GM12892 (cell line): ENCODE results near the gene ADAM30.

Source experiments
- POLR2A ChIP-seq: IDR thresholded peaks from 2 replicates; pipeline ENCODE4 v1.6.1; 2011; ENCODE audit warnings: low read depth, low read length, control low read depth
- POLR2AphosphoS5 ChIP-seq: IDR thresholded peaks from 2 replicates; pipeline ENCODE4 v1.6.1; 2011; ENCODE audit warnings: low read depth, low read length, control low read depth

GRCh38 chr1:119888476-119888875 lies 7.8 kb downstream of the ADAM30 start:
- TF ChIP-seq POLR2A (no peak), POLR2AphosphoS5 (no peak)
